ENCODE data around the gene ARHGDIB. TPM values are rescaled to one million over a fixed set of nuclear protein-coding genes. Genes with fewer than 3 reads are reported as not detected.

Gene ARHGDIB
- total and polyA plus RNA-seq, 2 of the 4 experiments (the other 2 are of a cell fraction) = 24.9 to 30.7 TPM

GRCh38 chr12:14981049-14981448, 19.6 kb upstream of the ARHGDIB start:
- ChIA-PET CTCF (no interaction called here), POLR2A (ENCODE audit: unreplicated experiment) (interaction anchor here (0.5 kb wide), 1 partner anchor 29 kb away, joined by 3 read pairs; no protein-coding TSS in a partner anchor)
- Histone ChIP-seq H2BK5ac (ENCODE audit: low read depth, low read length, poor library complexity, severe bottlenecking) (no peak overlapping the region), H3K4ac (ENCODE audit: low read depth, low read length) (no peak overlapping the region), H3K27ac (ENCODE audit: insufficient read depth, low read length) (no peak overlapping the region), H3K9ac (ENCODE audit: low read depth, low read length) (no peak overlapping the region), H3K9me1 (ENCODE audit: insufficient read depth, low read length) (no peaks in the 10 kb centered on the region), H2AK5ac (ENCODE audit: low read depth, low read length) (no peak overlapping the region), H2BK120ac (ENCODE audit: low read depth, low read length) (no peak overlapping the region), H3K4me1 (ENCODE audit: control insufficient read depth, insufficient read depth, low read length) (peaks cover 2% of the 10 kb centered on the region; the same call in 1 of the 2 replicates), H3K14ac (replicated peaks; ENCODE audit: low read depth, low read length) (no peak overlapping the region), H2AK9ac (replicated peaks; ENCODE audit: low read depth, low read length, poor library complexity) (no peak overlapping the region), H3K36me3 (ENCODE audit: control insufficient read depth, insufficient read depth, low read length) (no peaks in the 10 kb centered on the region), H3K18ac (ENCODE audit: low read depth, low read length) (no peak overlapping the region), H3K4me3 (ENCODE audit: insufficient read depth, low read depth, low read length) (no peak overlapping the region), H2BK20ac (ENCODE audit: low read depth, low read length) (no peak overlapping the region), H3K4me2 (ENCODE audit: low read depth, low read length) (no peak overlapping the region), H4K91ac (ENCODE audit: insufficient read depth, low read depth, low read length) (no peak overlapping the region), H4K5ac (ENCODE audit: low read depth, low read length) (no peak overlapping the region), H3K9me3 (ENCODE audit: control insufficient read depth, insufficient read depth, low read length) (no peaks in the 10 kb centered on the region), H2BK15ac (ENCODE audit: low read depth, low read length) (no peak overlapping the region), H4K20me1 (ENCODE audit: insufficient read depth, low read length) (no peaks in the 10 kb centered on the region), H3K23ac (ENCODE audit: low read depth, low read length) (no peak overlapping the region), H3K79me1 (ENCODE audit: low read depth in 1 of 2, low read length in 2 of 2) (no peaks in the 10 kb centered on the region), H2AFZ (replicated peaks; ENCODE audit: low read length, poor library complexity) (no peak overlapping the region), H4K8ac (ENCODE audit: low read depth in 2 of 2, low read length in 2 of 2) (no peak overlapping the region), H3K56ac (ENCODE audit: extremely low read depth, insufficient read depth, low read length) (no peak overlapping the region), H3K27me3 (ENCODE audit: control insufficient read depth, insufficient read depth, low read length) (peaks cover 3% of the 10 kb centered on the region; the same call in 1 of the 2 replicates)
- intact Hi-C loops (cut with micrococcal nuclease) = no loop called here
- no CpG with 5 or more reads among the region's 2 CpGs for WGBS, 2 experiments (ENCODE audit: extremely low coverage in 2 of 2, insufficient read length in 1 of 2)
- no peak for TF ChIP-seq USF2 (IDR thresholded peaks at IDR 0.05; ENCODE audit: low read depth, low read length)
- no peak for TF ChIP-seq CHD1 (IDR thresholded peaks at IDR 0.05; ENCODE audit: low read depth, low read length)
- TF ChIP-seq ELK1 (IDR thresholded peaks at IDR 0.05; ENCODE audit: borderline replicate concordance, low read depth, low read length) = no peak
- TF ChIP-seq MAZ (IDR thresholded peaks at IDR 0.05; ENCODE audit: borderline replicate concordance, low read depth, low read length) = no peak
- TF ChIP-seq MAFK (IDR thresholded peaks at IDR 0.05; ENCODE audit: low read depth, low read length) = no peak
- TF ChIP-seq CTCF (conservative IDR thresholded peaks at IDR 0.05; ENCODE audit: low read depth, low read length) = no peak
- no peak for TF ChIP-seq SMC3 (IDR thresholded peaks at IDR 0.05; ENCODE audit: low read depth, low read length)
- no peak for TF ChIP-seq CEBPB (IDR thresholded peaks at IDR 0.05; ENCODE audit: low read depth, low read length)
- no peak for TF ChIP-seq RFX5 (IDR thresholded peaks at IDR 0.05; ENCODE audit: low read depth, low read length)
- TF ChIP-seq BHLHE40 (IDR thresholded peaks at IDR 0.05; ENCODE audit: low read depth, low read length) = no peak
- no peak for TF ChIP-seq FOS (IDR thresholded peaks at IDR 0.05; ENCODE audit: low read depth, low read length)
- TF ChIP-seq RCOR1 (IDR thresholded peaks at IDR 0.05; ENCODE audit: insufficient replicate concordance, low read length) = no peak
- no peak for TF ChIP-seq MXI1 (IDR thresholded peaks at IDR 0.05; ENCODE audit: borderline replicate concordance, low read depth, low read length)
- TF ChIP-seq POLR2A (IDR thresholded peaks at IDR 0.05; ENCODE audit: low read depth, low read length) = no peak
- no peak for TF ChIP-seq NFE2L2 (IDR thresholded peaks at IDR 0.05; ENCODE audit: low read depth, low read length)
- no peak for TF ChIP-seq RAD21 (IDR thresholded peaks at IDR 0.05; ENCODE audit: low read length)
- no TSS peak for BruUV-seq (replicated peaks)
- dilution Hi-C loops (cut with HindIII; ENCODE audit: low sequenced_read_pairs, unreplicated experiment) = no loop called here
- DNase-seq (no peak), ATAC-seq (ENCODE audit: low read depth) (no peak)
- in situ Hi-C loops (cut with MboI; ENCODE audit: low sequenced_read_pairs) = loop anchor here (25.0 kb wide), 1 partner anchor 744 kb away; no protein-coding TSS in a partner anchor
